GM18870 (cell line): ENCODE measurements around the gene KCNMA1.
A peak's percentile ranks its signal among the peaks of the same experiment; 100 is the strongest.

Experiments used
- ATAC-seq: cut with Tn5 transposase; IDR thresholded peaks from one replicate; pipeline ENCODE4 v1.9.1; 2021; ENCODE audit warnings: moderate library complexity; ENCODE audit not compliant: unreplicated experiment

The KCNMA1 gene

DNA sequence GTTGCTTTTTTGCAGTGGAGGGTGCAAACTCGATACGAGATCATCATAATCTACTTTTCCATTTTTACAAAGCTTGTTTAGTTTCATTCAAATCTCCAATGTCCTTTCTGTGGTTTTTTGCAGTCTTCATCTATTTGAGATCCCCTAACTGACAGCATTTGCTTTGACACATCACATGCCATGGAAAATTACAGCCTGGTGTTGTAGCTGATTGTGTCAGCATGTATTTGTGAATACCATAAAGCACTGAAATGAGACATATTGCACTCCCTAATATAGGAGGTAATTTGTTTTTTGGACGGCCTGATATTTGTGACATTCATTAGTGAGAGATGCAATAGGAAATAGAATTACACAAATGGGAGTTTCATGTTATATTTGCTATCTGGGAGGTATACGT is 620.8 kb downstream of the KCNMA1 start:
- no peak for ATAC-seq

- ATAC-seq = no peak
Measured at GRCh38 chr10:77016278-77016815, 621.3 kb downstream of the KCNMA1 start.

DNA sequence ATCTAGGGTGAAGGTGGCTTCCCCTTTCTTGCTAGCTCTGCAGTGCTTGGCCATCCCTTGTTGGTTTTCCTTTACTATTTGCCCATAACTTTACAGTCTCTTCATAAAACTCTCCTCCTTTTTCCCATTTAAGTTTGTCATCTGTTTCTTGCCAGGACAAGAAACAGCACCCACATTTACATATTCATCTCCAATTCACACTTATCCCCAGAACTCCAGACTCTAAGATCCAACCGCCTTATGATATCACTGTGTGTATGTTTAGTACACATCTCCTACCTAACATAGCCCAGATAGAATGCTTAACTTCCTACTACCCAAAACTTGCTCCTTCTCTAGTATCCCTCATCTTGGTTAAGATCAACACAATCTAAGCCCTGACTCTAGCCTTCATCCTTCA is 622.2 kb downstream of the KCNMA1 start:
- no peak for ATAC-seq

- no peak for ATAC-seq
Measured at GRCh38 chr10:77012812-77013500, 624.7 kb downstream of the KCNMA1 start.

DNA sequence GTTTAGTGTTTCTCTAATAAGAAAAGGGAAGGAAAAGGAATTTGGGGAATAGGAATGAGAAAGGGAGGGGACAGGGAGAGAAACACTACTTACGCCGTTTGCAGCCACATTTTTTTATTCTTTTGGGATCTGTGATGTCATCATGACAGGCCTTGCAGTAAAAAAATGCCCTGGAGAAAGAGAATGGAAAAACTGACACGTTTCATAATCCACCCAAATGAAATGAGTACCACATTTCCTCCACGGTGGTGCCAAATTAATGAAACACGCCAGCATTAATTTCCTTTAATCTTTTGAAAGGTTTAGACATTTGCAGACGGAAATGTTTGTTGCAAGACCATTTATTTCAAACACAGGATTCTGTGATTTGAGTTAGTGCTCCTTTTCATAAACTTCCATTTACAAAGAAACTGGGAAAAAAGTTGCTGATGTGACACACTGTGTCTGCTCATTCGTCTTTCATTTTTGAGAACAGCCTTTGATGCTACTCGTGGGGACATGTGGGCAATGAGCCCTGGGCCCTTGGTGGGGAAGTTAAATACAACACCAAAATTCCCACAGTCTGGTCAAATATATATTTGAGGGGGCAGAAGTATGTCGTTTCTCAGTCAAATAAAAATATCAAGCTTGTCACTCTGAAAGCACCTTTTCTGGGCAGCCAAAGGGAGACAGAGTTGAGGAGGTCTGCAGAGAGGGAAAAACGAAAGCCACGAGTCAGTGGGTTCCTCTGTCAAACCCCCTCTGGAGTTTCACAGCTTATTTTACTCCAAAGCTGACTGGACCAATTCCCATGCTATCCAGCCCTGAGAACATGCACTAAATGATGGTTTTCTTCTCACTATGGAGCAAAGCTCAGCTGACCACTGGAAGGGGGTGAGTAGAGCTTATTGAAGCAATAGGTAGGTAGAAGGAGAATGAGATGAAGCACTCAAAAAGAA is 625.5 kb downstream of the KCNMA1 start:
- no peak for ATAC-seq

DNA sequence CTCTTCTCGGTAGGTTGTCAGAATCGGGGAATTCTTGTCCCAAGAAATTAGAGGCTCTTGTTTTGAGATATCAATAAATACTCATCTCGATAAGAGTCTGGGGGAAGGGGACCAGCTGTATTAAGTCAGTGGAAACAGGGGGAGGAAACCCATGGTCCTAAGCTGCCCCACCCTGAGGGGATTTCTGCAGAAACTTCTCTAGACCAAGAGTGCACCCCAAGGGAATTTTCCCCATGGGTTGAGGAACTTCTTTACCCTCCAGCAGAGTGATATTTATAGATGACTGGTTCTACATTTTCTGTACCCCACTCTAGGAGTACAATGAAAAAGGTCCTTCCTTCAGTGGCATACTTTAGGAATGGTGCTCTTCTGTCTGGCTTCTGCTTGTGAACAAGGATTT is 627.2 kb downstream of the KCNMA1 start:
- no peak for ATAC-seq

DNA sequence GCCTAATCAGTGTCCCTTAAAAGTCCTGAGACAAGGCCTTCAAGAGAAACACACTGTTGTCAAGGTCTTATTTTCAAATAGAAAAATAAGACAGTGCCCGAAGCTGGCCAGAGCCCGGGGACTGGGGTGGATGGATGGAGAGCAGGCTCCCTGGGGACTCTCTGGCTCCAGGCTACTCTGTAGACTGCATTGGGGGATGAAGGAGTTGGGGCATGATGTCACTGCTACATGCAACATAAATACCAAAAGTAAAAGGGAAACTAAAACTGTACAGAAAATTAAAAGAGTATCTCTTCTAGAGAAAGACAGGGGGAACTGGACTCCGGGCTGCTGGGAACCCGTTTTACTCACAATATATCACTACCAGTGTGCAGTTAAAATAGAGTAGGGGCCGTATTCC is 629.8 kb downstream of the KCNMA1 start:
- ATAC-seq = peak; percentile 95

- ATAC-seq = no peak
Measured at GRCh38 chr10:77006836-77007511, 630.6 kb downstream of the KCNMA1 start.

- no peak for ATAC-seq
Measured at GRCh38 chr10:77005871-77006270, 631.7 kb downstream of the KCNMA1 start.

GRCh38 chr10:77004917-77005564 is 632.6 kb downstream of the KCNMA1 start:
- ATAC-seq = no peak

DNA sequence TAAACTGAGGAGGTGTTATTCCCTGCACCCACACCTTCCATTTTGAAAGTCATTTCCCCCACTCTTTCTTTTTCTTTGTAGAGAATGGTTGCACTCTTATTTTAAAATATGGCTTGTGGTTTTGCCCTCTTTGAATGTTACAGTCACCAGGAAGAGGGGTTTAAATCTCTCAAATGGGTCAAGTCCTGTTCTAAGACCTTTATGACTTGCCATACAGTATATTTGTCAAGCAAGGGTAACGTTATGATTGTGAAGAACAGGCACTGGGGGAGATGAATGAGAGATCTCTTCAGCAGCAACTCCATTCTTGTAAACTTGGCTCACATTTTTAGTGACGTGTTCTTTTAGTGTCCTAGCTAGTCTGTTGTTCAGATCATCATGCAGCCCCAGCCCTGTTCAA is 634.7 kb downstream of the KCNMA1 start:
- no peak for ATAC-seq

DNA sequence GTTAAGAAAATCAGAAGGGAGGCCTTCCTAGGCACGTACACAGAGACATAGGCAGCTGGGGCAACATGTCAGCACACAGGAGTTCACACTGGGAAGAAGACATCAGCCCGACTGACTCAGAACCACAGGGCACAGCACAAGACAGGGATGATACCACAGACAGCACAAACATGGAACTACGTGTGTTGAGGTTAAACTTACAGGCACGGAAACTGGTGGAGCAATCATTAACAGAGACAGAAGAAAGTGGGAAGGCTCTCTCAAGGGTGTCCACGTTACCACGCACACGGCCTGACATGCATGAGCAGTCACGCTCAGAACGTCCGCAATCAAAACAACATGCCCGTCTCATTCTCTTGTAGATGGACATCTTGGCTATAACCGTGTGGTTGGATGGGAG is 636.4 kb downstream of the KCNMA1 start:
- ATAC-seq = no peak

- ATAC-seq = no peak
Measured at GRCh38 chr10:76998451-76998850, 639.2 kb downstream of the KCNMA1 start.

GRCh38 chr10:76997631-76998030 is 640.0 kb downstream of the KCNMA1 start:
- no peak for ATAC-seq

DNA sequence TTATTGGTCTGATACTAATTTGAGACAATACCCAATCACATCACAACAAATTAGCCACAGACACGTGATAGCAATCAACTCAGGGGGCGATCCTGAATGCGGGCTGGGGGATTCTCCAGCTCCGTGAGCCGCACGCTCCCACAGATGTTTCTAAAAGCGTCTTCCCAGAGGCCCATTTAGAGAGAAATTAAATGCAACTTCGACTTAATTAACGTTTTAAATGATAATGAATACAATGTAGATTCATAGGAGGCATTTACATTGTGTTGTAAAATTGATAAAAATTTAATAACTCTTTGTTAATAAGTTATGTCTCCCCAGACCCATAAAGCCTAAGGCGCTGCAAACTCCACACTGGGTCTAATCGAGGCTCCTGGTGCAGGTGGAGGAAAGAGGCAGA is 642.6 kb downstream of the KCNMA1 start:
- ATAC-seq = no peak

GRCh38 chr10:76993213-76993612 is 644.4 kb downstream of the KCNMA1 start:
- no peak for ATAC-seq

DNA sequence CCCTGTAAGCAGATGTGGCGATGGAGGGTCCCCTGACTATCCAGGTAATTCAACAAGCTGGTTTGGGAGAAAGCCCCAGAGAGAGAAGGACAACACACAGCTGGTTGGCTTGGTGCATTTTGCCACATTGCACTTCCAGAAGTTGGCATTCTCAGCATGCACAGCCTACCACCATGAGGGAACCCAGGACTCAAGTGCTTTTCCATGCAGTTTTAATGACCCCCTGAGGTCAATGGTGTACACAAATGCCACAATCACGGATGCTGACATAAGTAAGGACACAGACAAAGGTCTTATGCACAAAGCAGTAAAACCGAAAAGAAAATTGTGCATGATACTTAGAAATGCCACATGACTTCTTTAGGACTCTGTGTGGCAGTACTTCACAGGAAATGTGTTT is 645.1 kb downstream of the KCNMA1 start:
- ATAC-seq = no peak

DNA sequence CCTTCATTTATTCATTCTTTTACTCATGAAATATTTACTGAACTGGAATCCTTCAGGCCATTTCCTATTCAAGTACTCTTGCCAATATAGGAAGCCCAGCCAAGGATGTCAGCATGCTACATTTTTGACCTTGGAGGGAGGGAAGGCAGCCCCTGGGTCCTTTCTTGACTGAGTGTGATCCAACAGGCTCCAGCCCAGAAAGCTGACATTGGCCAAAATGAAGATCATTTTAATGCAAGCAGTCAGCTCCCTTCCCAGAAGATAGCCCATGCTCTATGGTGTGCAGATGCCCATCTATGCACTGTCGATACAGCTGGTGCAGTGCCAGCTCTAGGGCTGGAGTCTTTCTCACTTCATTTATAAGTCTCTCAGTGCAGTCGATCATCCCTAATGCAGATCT is 646.0 kb downstream of the KCNMA1 start:
- no peak for ATAC-seq

DNA sequence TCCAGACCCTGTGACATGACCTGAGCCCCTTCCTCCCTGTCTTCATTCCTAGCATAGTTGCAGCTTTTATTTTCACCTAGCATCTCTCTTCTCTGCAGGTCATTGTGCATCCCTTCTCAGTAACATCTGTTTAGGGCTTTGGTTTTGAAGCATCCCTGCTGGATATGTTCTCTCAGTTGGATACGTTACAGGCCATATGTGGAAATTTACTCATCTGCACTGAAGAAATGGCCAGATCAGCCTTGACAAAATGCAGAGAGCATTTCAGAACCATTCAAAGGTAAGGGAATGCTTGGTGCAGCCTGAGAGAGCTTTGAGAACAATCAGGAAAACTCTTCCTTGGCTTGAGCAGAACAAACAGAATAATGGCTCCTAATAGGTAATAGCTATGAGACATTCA is 647.0 kb downstream of the KCNMA1 start:
- no peak for ATAC-seq

DNA sequence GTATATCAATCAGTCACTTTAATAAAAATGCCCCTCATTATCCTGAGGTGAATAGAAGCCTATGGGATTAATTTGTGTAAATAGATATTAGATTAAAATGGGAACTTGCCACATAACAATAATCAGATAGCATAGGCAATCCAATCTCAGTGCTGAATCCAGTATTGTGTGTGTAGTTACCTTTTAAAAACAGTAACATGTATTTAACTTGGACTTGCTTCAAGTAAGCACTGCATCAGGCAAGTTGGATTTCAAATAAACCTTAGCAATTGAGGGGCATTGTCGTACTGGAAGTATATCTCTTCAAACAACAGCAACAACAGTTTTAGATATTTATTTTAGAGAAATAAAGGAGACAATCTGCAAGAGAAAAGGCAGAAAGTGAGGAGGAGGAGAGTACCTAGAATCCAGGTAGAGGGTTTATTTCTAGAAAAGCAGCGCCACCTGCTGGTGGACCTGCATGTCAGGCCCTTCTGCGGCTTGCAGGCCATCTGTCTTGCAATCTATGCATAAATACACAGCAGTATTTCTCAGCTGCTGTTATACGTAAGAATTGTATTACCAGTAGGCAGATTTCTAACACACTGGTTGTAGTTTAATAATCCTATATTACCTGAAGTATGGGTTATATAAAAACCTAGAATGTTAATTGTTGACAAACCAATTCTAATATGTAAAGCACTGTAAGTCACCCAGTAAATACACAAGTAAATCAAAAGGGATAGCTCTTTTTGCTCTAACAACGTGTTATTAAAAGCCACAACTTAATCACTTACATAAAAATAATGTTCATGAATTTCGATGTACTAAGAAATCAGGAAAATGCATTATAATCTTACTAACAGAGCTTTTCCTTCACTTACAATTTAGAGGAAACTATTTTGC is 652.8 kb downstream of the KCNMA1 start:
- no peak for ATAC-seq
